Measurements from ENCODE around the gene PEX19.

The PEX19 gene

DNA sequence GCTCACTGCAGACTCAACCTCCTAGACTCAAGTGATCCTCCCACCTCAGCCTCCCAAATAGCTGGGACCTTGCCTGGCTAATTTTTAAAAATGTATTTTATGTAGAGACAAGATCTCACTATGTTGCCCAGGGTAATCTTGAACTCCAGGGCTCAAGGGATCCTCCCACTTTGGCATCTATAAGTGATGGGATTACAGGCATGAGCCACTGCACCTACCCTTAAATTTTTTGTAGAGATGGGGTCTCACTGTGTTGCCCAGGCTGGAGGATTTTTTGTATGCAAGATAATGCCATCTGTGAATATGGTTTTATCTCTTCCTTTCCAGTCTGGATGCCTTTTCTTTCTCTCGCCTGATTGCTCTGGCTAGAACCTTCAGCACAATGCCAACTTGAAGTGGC, 13.9 kb downstream of the PEX19 start:
- no peak for DNase-seq

DNA sequence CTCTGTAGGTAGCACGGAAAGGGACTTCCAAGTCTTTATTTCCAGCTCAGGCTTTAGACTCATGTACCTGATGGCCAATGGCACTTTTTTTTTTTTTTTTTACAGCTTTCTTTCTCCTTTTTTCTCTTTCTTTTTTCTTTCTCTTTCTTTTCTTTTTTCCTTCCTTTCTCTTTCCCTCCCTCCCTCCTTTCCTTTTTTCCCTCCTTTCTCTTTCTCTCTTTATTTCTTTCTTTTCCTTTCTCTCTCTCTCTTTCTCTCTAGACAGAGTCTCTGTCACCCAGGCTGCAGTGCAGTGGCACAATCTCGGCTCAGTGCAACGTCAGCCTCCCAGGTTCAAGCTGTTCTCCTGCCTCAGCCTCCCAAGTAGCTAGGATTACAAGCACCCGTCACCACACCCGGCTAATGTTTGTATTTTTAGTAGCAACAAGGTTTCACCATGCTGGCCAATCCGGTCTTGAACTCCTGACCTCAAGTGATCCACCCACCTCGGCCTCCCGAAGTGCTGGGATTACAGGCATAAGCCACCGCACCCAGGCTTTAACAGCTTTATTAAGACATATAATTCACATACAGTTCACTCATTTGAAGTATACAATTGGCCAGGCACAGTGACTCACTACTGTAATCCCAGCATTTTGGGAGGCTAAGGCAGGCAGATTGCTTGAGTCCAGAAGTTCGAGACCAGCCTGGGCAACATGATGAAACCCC, 17.5 kb downstream of the PEX19 start:
- DNase-seq = no peak

DNA sequence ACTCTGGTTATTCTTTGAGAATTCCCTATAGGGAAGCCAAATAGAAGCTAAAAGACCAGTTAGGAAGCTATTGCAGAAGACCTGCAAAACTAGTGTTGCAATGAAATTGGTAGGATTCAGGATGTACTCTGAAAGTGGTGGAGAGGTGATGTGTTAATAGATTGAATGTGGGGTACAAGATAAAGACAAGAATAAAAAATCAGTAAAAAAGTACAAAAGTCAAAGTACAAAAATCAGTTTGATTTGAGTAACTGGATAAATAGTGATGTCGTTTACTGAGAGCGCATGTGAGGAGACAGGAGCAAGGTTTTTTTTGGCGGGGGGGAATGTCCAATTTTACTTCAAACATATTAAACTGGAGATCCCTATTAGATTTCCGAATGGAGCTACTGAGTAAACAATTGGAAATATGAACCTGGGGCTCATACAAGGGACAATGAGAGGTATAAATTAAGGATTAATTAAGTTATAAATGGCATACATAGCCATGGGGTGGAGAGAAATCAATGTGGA, 20.1 kb downstream of the PEX19 start:
- no peak for DNase-seq

DNA sequence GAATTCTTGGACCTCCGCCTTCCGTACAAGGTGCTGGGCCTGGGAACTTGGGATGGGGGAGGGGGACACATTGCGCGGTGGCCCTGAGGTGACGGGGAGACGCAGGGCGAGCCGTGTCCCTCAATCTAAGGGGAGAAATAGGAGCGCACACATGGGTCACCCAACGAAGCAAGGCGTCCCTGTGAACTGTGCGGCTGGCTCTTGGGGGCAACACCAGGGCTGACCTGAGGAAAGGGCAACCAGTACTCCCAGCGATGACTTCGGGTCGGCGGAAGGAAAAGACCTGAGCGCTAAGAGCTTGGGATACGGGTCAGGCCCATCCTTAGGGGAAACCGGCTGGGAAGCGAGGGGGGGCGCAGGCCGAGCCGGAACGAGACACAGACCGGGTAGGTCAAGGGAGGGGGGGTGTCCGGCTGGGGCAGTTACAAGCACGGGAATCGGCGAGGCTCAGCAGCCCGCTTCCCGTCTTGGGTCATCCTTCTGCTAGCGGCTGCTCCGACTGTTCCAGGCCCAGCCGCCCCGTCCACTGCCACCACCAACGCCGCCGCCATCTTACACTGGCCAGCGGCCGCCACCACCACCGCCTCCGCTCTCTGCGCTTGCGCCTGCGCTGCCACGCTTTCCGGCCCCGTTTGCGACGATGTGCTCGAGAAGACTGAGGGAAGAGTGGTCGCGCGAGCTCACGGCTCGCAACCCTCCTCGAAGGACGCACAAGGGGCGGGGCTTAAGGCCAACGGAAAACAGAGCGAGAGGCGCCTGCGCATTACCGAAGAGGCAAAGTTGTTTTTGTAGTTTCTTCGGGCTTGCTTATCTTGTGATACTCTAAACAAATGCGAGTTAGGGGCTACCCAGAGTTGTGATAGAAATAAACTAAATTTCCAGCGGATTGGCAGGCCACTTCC, 22.8 kb downstream of the PEX19 start, which contains the start of gene DCAF8:
Gene DCAF8, minus strand, starts transcription at position 657 of the 902 bp plus-strand sequence. CDS start 18,541 bp downstream, outside the sequence.
- peak; percentile 97 to 98 for DNase-seq

DNA sequence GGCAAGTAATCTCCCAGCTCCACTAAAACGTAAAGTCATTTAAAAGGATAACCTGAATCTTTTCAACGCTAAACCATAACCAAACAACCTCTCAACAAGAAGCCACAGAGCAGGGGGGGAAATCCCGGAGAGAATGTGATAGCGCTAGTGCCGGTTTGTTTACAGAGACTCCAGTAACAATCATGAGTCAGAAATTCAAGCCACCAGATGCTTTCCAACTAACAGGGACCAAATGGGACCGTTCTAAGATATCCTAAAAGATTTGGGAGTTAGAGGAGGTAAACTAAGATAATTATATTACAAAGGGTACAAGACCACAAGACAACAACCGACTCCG, 23.4 kb downstream of the PEX19 start:
- peak; percentile 56 to 65 for DNase-seq

DNA sequence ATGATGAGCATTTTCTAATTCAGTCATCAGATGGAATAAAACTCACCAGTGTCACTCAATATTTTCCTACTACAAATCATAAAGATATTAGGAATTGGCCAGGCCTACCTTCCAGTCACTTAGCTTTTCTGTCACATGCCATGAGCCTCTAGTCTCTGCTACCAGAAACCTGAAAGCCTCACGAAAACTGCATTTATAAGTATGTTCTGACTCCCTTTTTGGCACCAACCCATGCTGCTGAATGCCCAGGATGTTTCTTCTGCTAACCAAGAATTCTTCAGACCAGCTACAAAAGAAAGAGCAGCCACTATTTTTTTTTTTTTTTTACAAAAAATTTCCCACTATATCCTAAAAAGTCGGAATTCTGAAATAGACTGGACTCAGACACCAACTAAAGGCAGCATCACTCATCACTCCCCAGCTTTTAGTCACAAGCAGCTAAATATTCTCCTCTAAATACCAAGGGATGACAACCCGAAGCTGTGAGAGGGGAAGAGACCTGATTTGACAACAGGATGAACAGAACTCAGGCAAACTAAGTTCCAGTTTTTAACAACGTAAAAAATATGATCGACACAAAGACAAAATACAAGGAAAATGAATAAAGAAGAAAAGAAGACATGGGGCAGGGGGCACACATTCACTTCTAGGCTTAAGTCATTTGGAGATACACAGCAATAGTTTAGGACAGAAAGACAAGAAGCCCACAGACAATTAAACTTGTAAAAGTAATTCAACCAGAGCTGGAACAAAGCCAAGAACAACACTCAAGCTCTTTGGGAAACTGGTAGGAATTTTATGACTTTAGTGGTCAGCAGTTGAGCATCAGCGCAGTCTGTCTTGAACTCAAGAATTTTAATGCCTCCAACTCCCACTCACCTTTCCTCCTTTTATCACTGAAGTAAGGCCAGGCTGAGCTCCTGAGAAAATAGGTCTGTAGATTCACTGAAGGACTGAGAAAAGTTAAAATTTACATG, 24.2 kb downstream of the PEX19 start:
- no peak for DNase-seq

DNA sequence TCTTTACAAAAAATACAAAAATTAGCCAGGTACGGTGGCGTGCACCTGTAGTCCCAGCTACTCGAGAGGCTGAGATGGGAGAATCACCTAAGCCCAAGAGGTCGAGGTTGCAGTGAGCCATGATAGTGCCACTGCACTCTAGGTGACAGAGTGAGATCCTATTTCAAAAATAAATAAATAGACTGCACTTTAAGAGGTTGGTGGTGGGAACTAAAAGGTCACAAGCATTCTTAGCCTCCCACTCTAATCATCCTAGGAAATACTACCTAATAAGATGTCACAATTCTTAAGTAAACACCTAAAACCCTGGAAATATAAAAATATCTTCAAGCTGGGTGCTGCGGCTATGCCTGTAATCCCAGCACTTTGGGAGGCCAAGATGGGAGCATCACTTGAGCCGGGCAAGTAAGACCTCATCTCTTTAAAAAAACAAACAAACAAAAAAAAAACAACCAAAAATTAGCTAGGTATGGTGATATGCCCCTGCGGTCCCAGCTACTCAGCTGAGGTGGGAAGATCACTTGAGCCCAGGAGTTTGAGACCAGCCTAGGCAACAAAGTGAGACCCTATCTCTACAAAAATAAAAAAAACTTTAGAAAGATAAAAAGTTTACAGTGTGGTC, 26.6 kb downstream of the PEX19 start:
- DNase-seq = no peak

DNA sequence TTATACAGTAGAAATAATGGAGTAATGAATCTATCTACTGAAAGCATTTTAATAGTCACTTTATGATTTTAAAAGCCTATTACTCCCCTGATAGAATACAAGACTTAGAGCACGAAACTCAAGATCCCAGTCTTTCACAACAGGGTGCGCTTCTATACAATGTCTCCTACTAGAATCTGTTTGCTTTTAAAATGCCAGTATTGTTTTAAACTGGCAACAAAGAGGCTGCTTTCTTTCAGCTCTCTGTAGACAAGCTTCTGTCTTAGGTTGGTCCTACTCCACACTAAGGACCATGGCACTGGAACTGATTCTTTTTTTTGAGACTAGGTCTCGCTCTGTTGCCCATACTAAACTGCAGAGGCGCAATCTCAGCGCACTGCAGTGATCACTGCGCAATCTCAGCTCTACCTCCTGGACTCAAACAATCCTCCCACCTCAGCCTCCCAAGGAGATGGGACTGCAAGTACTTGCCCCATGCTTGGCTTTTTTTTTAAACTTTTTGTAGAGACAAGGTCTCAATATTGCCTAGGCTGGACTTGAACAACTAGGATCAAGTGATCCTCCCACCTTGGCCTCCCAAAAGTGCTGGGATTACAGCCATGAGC, 27.4 kb downstream of the PEX19 start:
- no peak for DNase-seq

DNA sequence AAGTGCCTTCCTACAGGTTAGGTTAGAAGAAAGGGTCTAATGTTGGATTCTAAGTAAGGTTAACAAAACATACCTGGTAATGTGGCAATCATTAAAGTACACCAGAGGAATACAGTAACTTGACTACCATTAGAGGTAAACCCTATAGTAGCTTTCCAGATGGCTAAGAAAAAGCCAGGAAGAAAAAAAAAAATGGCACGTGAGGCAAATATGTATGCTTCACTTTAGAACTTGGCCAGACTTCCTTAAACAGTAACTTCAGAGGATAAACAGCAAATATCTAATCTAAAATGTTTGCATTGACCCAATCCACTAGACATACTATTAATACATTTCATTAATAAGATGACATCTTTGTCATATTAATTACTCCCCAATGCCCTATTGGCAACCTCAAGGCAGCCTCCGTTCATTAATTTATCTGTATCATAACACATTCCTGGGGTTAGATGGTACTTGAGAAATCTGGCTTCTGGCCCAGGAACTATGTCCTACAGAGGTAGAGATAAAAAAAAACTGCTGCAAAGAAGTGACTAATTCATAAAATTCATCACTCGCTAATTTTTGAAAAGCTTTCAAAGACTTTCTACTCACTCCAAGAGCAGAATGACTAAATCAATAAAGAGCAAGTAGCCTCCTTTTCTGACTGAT, 28.4 kb downstream of the PEX19 start:
- no peak for DNase-seq

DNA sequence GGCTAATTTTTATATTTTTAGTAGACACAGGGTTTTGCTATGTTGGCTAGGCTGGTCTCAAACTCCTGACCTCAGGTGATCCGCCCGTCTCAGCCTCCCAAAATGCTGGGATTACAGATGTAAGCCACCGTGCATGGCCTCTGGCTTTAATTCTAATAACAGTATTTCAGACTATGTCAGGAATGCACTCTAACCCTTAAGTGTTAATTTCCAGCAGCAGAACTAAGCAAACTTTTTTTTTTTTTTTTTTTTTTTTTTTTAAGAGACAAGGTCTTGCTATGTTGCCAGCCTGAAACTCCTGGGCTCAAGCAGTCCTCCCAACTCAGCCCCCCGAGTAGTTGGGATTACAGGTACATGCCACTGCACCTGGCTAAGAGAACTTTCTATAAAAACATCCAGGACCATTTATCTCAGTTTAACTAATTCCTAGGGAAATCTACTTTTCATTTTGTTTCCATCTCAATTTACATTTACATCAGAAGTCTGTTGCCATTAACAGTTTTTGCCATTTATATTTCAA, 29.1 kb downstream of the PEX19 start:
- no peak for DNase-seq

DNA sequence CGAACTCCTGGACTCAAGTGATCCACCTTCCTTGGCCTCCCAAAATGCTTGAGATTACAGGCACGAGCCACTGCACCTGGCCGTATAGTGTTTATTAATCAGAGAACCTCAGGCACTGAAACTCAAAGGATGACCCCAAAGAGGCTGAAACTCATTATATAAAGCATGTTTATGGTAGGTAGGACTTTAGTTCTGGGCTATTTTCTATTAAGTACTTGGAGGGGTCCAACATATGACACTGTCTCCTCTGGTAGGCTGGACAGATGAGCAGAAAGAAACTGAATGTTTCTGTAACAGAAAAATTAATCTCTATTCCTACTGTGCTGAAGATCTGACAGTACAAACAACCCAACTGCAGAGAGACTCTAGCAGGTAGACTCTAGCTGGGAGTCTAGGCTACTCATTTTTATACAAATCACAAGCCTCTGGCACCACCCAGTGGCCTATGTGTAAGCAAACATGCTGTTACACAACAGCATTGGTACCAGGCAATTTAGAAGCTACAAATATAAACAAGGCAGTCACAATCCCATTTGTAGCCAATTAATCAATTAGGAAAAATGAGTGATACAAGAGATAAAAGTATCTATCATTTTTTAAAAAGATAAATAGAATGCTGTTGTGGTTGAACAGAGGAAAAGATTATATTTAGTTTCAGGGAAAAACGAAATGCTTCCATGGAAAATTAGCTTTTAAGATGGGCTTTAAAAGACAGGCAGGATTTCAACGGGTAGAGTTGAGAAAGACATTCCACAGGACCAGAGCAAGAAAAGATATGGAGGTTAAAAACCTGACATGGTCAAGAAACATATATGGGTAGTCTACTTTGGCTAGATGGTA, 33.0 kb downstream of the PEX19 start:
- DNase-seq = peak; percentile 62 to 64

DNA sequence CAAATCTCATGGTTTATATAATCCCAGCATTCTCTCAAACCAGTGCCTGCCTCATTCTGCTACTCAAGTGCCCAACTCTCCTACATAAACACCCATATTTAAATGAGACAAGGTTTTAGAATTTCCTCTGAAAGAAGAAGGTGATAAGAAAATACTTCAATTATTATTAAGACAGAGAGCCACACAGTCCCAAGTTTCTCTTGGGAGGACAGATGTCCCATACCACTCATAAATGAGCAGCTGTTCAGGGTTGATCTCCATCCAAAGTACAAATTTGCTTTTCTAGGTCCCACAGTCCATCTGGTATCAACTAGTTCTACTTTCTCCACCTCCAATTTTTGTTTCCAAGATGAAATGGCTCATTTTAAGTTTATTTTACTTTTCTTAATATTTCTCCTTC, 33.9 kb downstream of the PEX19 start:
- DNase-seq = no peak

DNA sequence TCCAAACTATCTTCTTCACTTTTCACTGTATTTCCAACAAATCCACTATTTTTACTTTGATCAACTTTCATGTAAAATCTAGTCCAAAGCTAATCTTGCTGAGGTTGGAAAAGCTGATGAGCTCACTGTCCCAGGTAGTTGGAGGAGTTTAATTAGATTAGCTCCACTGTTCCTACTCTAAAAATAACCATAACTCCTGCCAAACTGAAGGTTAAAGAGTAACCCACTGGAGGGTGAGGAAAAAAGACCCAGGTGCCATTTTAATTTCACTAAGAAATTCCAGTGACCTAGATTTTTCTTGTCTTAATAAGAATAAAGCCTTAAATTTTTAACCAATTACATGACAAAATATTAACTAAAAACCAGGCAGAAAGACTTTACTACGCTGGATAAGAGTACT, 37.9 kb downstream of the PEX19 start:
- no peak for DNase-seq

DNA sequence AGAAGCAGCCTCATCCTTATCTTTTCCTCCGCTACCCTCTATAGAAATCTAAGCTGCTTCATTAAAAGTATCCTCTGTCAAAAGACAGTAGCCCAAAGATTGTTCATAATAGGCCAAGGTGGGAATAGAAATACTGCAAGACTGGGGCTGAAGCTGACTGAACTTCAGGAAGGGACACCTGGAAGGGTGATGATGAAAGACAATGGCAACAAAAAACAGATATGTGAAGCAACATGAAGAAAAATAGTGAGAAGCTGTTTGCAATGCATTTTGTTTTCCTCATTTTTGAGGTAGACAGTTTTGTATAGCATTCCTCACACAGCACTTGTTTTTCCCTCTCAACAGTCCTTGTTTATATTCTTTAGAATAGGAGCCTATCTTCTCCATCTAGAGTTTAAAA, 39.5 kb downstream of the PEX19 start:
- DNase-seq = no peak

DNA sequence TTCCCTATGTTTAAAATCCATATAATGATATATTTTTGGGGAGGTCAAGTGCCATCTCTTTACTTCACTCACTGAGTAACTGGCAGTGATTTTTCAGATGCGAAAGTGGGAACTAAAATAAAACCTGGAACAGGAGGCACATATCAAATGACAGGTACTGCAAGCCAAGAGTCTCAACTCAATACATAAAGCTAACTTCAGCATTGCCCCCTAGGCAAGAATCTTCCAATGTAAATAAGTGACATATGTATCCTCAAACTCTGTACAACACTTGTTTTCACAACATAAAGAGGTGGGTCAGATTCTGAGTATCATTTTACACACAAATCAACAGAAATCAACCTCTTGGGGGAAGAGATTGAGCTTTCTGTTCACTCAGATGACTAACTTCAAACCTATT, 40.7 kb downstream of the PEX19 start:
- DNase-seq = no peak

DNA sequence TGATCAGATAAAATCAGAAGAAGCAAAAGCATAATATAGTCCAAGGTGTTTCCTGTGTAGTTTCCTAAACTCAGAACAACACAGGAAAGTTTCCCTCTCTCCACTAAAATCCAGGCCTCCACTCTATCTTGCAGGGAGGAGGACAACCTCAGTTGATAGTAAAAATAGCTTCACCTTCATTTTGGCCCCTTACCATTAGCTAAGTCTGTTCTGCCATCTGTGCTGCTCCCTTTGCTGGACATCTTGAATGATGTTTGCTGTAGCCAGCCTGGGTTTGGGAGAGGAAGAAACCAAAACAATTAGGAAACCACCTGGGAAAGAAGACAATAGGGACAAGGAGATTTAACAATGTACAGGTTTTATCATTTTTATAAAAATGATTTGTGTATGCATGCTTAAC, 41.2 kb downstream of the PEX19 start:
- DNase-seq = no peak

DNA sequence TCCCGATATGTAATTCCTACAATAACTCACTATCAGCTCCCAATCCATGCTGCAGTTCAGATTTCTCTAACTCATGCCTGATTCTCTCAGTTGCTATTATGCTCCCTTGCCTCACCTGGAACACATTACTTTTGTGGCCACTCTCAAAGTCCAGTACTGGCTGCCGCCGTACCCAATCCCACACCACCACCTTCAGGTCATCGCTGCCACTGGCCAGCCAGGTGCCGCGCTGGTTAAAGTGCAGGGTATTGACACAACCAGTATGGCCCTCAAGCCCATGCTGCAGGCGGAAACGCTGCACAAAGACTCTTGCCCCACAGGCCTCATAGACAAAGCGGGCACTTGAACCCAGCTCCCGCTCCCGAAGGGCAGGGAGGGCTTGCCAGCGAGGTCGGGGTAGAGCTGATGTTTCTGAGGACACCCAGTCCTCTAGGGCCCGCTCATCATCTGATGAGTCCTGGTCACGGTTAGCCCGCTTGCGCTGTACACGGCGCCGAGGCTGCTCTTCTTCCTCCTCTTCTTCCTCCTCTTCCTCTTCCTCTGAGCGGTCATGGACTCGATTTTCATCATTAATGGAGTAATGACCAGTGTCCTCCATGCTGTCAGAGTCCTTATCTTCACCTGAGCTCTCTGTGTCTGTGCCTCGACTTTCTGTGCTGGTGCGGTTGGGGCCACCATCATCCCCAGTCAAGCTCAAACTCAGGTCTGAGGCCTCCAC, 45.2 kb downstream of the PEX19 start:
- no peak for DNase-seq

DNA sequence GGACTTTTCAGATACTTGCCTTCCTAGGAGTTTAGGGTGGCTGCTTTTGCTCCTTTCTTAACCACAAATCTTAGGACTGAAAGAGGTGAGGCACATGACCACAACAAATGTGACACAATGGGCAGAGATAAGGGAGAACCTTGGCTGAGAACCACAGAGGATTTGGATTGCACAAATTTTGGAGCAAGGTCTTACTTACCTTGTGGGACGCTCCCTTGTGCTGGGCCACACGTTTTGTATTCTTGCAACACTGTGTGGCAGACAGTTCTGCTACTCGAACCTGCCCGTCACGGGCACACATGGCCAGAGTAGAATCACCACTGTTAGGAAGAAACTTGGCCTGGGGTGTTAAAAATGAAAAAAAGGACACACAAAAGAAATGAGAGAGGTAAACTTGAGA, 46.5 kb downstream of the PEX19 start:
- DNase-seq = no peak

DNA sequence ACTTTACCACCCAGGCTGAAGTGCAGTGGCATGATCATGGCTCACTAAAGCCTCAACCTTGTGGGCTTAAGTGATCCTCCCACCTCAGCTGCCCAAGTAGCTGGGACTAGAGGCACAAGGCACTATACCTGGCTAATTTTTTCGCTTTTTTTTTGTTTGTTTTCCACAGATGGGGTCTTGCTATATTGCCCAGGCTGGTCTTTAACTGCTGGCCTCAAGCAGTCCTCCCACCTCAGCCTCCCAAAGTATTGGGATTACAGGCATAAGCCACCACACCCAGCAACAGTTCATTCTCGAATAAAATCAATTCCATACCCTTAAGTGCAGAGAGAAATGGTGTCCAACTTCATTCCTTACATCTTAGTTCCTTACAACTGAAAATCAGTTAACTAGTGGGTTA, 47.4 kb downstream of the PEX19 start:
- DNase-seq = no peak

DNA sequence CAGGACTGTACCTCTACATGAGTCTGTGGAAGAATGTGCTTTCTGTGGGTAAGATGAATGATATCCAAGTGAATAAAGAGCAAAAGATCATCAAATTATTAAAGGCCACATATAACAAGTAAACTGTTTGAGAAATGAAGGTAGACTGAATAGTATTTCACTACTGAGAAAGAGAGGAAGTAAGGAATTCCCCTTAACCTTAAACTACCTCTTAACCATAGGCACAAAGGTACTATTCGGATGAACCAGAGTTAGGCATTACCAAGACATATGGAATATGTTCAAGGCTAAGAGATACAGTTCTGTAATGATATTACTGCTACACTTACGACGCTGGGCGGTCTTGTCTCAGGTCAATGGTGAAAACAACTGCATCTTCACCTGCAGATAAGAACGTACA, 48.1 kb downstream of the PEX19 start:
- DNase-seq = no peak
